NT2/D1 (cell line): ENCODE results near the gene TINCR.

Experiments
- SUZ12 ChIP-seq: IDR thresholded peaks from 2 replicates; pipeline ENCODE4 v1.6.1; 2011; ENCODE audit not compliant: insufficient read length, insufficient read depth; ENCODE audit errors: extremely low read depth
- YY1 ChIP-seq: IDR thresholded peaks from 2 replicates; pipeline ENCODE4 v1.6.1; 2011; ENCODE audit not compliant: insufficient read length, insufficient read depth
- ZNF274 ChIP-seq: IDR thresholded peaks from 2 replicates; pipeline ENCODE4 v1.6.1; 2011; ENCODE audit warnings: mild to moderate bottlenecking, low read depth, low read length

DNA sequence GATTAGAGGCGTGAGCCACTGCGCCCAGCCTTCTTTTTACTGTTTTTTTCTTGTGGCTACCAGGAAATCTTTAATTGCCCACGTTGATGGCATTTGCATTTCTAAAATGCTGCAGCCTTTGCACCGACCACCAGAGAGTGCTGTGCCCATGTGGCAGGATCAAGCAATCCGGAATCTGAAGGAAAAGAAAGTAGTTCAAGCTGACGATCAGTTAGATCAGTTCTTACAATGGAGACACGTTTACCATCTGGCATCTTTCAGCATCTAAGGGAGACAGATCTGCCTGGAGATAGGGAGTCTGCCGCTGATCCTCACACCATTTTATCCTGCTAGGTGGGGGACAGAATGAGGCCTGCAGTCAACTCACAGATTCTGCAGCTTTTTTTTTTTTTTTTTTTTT is 19.9 kb downstream of the TINCR start:
- no peak for TF ChIP-seq SUZ12
- TF ChIP-seq YY1: no peak
- TF ChIP-seq ZNF274: no peak
